ENCODE data around the gene CDK5RAP1.

- TF ChIP-seq POLR2A (IDR thresholded peaks at IDR 0.05) (no peak), CTCF (IDR thresholded peaks at IDR 0.05 in 8 of 11, conservative IDR thresholded peaks at IDR 0.05 in 3 of 11) (no peak), POLR2AphosphoS5 (IDR thresholded peaks at IDR 0.05) (no peak)
Observed at GRCh38 chr20:33442136-33443005, 41.1 kb upstream of the CDK5RAP1 start.

Data from spleen (tissue), 7 donors.